PFSK-1 (cell line): ENCODE data around the gene MED28.

Experiments
- FOXP2 ChIP-seq: optimal IDR thresholded peaks from 2 replicates; pipeline ENCODE3; 2011; ENCODE audit warnings: borderline replicate concordance, control low read depth, inconsistent platforms; ENCODE audit not compliant: insufficient read depth; ENCODE audit errors: extremely low read length, extremely low read depth
- POLR2AphosphoS5 ChIP-seq: IDR thresholded peaks from 2 replicates; pipeline ENCODE4 v1.6.1; 2012; ENCODE audit warnings: low read depth, mild to moderate bottlenecking, control low read depth, low read length, moderate library complexity
- REST ChIP-seq, 2 experiments: IDR thresholded peaks; 2 replicates each; pipeline versions ENCODE4 v1.6.1 to v1.8.0; 2011 to 2012; ENCODE audit warnings: low read depth in 2 of 2, low read length in 2 of 2, control low read depth in 1 of 2, inconsistent platforms in 1 of 2, mild to moderate bottlenecking in 1 of 2, moderate library complexity in 1 of 2; ENCODE audit not compliant: insufficient read depth in 1 of 2
- SIN3A ChIP-seq: IDR thresholded peaks from 2 replicates; pipeline ENCODE4 v1.6.1; 2012; ENCODE audit warnings: mild to moderate bottlenecking, low read length, moderate library complexity, borderline replicate concordance; ENCODE audit not compliant: insufficient read depth
- TAF1 ChIP-seq: IDR thresholded peaks from 2 replicates; pipeline ENCODE4 v1.6.1; 2012; ENCODE audit warnings: low read length, control low read depth, borderline replicate concordance; ENCODE audit not compliant: insufficient read depth

The MED28 gene

GRCh38 chr4:17680559-17681280 is 66.3 kb downstream of the MED28 start:
- TF ChIP-seq TAF1 = no peak
- no peak for TF ChIP-seq REST (IDR thresholded peaks at IDR 0.05; ENCODE audit: insufficient read depth in 1 of 2, low read depth in 2 of 2, low read length in 2 of 2)
- TF ChIP-seq SIN3A = no peak
- TF ChIP-seq POLR2AphosphoS5 = no peak
- no peak for TF ChIP-seq FOXP2

- no peak for TF ChIP-seq REST (IDR thresholded peaks at IDR 0.05; ENCODE audit: insufficient read depth in 1 of 2, low read depth in 2 of 2, low read length in 2 of 2)
- TF ChIP-seq TAF1 = no peak
- TF ChIP-seq SIN3A = no peak
- TF ChIP-seq FOXP2 = no peak
- no peak for TF ChIP-seq POLR2AphosphoS5
Observed at GRCh38 chr4:17681281-17682221, 67.1 kb downstream of the MED28 start.

GRCh38 chr4:17682222-17682566 is 67.8 kb downstream of the MED28 start:
- TF ChIP-seq TAF1 (no peak), SIN3A (no peak), REST (IDR thresholded peaks at IDR 0.05; ENCODE audit: insufficient read depth in 1 of 2, low read depth in 2 of 2, low read length in 2 of 2) (no peak), FOXP2 (no peak), POLR2AphosphoS5 (no peak)
